Activated naive CD4-positive, alpha-beta T cell treated with anti-CD3 and anti-CD28 coated beads, Interleukin-2, amount 50 U/mL, for 16 hours (primary cell): ENCODE data around the gene IRF5.

Experiments used
- DNase-seq: peaks from one replicate; pipeline ENCODE4 v3.0.0-alpha.2; 2020

The IRF5 gene, protein sequence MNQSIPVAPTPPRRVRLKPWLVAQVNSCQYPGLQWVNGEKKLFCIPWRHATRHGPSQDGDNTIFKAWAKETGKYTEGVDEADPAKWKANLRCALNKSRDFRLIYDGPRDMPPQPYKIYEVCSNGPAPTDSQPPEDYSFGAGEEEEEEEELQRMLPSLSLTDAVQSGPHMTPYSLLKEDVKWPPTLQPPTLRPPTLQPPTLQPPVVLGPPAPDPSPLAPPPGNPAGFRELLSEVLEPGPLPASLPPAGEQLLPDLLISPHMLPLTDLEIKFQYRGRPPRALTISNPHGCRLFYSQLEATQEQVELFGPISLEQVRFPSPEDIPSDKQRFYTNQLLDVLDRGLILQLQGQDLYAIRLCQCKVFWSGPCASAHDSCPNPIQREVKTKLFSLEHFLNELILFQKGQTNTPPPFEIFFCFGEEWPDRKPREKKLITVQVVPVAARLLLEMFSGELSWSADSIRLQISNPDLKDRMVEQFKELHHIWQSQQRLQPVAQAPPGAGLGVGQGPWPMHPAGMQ

DNA sequence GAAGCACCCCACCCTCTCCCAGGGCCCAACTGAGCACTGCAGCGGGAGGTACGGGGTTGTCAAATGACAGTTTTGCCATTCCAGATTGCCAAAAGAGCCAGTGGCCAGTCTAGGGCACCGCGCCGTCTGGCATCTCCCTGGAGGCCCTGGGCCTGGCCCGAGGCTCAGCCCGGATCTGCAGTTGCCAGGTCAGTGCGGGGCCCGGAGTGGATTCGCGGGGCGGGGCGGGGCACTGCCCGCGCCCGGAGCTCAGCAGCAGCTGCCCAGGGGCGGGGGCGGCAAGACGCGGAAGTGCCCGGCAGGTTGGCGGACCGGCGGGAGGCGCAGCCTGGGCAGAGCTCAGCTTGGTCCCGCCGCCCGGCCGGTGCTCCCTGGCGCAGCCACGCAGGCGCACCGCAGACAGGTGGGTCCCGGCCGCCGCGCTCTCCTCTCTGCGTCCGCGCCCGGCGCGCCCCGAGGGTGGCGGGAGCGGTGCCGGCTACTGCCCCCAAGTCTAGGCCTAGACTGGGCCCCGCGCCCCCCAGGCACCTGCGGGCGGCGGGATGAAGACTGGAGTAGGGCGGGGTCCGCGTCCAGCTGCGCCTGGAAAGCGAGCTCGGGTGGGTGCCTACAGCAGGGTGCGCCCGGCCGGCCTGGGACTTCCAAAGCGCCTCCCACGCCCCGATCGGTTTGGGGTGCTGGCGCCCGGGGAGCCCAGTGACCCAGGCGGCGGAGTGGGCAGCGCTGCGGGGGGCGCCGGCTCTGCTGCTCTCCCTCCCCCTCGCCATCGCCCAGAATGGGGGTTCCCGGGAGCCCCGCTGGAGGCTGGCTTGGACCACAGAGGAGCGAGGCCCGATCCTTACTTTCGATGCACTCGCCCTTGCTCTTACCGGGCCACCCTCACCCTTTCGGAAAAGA lies at the start of gene IRF5:
TSS of gene IRF5 (plus strand) at position 281 of the 897 bp plus-strand sequence. CDS start 4,155 bp downstream, outside the sequence.
- no peak for DNase-seq

DNA sequence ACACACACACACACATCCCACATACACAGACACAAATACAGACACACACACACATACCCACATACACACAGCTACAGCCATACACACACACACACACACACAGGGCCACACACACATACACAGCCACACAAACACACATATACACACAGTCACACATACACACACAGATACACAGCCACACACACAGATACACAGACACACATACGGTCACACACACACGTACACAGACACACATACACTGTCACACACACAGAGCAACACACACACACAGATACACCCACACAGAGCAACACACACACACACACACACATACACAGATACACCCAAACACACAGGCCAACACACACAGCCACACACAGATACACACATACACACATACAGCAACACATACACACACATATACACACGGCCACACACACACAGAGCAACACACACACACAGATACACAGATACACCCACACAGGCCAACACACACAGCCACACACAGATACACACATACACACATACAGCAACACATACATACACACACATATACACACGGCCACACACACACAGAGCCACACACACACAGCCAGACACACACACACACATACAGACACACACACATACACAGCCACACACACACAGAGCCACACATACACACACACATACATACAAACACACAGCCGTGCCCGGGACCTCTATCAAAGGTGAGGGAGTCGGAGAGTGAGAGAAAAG lies 49.5 kb upstream of the IRF5 start:
- DNase-seq: no peak

DNA sequence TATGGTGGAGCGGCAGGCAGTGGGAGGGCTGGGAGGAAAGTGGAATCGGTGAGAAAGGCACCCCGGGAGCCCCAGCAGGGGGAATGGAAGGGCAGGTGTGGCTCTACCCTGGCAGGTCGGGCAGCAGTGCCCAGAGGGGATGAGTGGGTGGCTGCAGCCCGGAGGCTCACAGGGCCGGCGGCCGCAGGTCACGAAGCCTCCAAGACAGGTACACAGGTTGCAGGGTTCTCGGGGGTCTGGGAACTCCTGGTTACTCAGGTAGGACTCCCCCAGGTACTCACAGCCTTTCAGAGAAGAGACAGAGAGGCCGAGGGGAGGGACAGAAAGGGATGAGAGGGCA lies 49.0 kb upstream of the IRF5 start:
- no peak for DNase-seq

DNA sequence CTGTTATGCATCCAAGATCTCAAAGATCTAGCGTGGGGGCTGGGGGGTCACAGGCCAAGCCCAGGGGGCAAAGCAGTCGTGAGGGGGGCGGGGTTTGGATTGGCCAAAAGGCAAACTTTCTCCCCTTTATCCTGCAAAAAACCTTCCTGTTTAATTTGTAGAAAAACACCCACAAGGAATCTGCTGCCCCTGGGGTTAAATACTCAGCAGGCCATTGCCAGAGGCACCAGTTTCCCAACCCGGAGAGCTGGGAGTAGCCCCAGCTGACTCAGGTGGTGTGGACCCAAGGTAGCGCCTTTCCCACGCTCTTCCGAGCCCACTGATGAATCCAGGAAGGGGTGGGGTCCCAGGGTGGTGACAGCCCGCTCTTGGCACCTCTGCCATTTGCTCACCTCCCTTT lies 48.6 kb upstream of the IRF5 start:
- no peak for DNase-seq

DNA sequence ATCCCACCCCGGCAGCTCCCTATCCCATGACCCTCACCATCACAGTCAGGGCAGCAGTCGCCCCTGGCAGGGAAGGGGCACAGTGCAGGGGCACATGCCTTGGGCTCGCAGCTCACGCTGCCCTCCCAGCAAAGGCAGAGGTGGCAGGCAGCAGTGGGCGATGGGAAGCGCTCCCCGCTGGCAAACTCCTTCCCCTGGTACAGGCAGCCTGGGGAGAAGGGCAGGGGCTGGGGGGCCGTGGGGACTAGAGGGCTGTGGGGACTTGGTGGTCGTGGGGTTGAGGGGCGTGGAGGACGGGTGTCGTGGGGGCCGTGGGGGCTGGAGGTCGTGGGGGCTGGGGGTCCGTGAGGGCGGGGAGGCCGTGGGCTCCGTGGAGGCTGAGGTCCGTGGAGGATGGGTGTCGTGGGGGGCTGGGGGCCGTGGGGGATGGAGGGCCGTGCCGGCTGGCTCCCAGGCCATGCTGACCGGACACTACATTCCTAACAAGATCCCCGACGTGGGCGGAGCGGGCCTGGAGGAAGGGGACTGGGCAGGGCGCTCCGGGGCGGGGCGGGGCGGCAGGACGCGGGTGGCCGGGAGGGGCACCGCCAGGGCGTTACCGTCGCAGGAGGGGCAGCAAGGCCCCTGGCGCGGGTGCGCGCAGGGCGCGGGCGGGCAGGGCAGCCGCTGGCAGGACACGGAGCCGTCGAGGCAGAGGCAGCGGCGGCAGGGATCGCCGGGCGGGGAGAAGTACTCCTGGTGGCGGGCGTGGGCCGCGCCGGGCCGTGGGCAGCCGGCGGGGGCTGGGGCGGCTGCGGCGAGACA lies 47.2 kb upstream of the IRF5 start:
- no peak for DNase-seq

DNA sequence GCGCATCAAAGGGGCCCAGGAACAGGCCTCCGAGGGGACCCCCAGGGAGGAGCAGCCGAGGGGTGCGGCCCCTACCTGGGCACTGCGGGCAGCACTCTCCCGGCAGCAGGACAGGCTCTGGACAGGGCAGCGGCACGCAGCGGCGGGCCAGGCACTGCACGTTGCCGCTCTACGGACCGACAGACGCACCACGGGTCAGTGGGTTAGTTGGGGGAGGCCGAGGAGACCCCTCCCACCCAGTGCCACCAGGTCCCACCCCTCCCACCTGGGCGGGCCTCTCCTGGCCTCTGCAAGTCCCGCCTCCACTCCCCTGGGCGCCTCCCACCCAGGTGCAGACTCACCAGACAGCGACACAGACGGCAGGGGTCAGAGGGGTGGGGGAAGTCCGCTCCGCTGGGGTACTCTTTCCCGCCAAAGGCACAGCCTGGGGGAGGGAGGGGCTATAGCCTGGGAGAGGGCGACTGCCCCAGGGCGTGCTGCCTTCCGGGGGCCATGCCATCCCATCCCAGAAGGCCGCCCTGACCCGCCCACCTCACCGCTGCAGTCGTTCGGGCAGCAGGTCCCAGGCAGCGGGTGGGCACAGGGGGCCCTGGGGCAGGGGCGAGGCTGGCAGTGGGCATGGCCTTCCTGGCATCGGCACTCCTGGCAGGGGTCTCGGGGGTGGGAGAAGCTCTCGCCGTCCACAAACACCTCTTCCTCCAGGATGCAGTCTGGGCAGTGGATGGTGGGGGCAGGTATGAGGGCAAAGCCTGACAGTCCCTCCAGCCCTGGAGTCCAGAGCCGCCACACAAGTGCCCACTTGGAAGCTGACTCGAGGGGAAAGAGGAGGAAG lies 46.4 kb upstream of the IRF5 start:
- peak; percentile 35 for DNase-seq

DNA sequence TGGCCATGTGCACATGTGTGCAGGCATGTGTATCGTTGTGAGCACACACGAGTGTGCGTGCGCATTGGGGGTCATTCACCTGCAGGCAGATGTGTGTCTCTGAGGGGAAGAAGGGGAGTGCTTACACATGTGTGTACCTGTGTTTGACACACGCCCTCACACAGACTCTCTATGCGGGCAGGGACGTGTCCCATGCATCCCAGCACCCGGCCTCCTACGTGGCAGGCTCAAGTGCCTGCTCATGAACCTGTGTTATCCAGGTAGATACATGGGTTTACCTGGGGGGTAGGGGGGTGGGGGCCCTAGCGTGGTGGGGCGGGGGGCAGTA lies 45.8 kb upstream of the IRF5 start:
- no peak for DNase-seq

DNA sequence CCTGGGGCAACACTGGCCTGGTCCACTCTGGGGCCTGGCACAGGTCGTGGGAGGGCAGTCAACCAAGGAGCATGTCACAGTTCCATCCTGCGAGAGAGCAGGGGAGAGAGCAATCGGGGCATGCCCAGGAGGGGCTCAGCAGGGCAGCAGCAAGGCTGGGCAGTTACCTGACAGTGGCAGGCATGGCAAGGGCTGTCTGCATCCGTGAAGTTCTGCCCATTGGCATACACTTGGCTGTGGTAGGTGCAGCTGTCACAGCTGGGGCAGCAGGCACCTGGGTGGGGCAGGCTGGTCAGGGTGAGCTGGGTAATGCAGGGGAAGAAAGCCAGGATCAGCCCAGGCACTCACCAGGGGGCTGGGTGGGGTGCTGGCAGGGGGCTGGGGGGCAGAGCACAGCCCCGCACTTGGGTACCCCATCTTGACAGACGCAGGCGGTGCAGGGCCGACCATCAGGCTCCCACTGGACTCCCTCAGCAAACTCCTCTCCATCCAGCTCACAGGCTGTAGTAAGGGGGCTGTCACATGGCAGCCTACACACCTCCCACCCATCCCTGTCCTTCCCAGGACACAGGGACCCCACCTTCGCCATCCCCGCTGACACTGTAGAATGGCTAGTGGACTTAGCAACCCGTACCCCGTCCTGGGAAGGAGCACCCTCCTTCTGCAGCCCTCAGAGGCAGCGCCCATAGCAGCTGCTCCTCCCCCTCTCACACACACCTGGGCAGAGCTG lies 45.0 kb upstream of the IRF5 start:
- DNase-seq: no peak

DNA sequence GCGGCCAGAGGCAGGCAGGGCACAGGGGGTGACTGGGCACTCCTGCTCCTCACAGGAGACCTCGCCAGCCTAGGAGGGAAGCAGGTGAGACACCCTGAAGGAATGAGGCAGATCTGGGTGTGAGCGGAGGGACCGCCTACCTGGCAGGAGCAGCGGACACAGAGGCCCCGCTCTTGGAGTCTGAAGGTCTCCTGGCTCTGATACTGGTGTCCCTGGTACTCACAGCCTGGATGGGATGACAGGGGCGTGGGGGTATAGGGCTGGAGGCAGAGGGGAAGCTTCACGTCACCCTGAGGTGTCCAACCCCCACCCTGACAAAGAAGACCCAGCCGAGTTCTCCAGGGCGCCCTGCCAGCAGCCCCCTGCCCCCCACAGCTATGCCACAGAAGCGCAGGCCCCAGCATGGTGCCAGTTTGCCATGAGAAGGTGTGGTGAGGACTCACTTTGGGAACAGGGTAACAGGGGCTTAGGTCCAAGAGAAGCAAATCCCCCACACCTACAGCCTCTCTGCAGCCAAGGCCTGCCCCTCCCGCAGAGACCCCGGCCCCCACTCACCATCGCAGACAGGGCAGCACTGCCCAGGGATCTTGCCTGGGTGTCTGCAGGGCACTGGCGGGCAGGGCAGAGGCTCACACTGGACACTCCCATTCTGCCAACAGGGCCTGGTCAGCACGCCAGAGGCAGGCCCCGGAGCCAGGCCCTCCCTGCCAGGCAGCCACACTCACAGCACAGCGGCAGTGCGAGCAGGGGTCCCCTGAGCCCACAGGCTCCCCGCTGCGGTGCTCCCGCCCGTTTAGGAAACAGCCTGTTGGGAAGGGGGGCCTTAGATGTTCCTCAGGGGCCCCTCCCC lies 44.3 kb upstream of the IRF5 start:
- DNase-seq: no peak

DNA sequence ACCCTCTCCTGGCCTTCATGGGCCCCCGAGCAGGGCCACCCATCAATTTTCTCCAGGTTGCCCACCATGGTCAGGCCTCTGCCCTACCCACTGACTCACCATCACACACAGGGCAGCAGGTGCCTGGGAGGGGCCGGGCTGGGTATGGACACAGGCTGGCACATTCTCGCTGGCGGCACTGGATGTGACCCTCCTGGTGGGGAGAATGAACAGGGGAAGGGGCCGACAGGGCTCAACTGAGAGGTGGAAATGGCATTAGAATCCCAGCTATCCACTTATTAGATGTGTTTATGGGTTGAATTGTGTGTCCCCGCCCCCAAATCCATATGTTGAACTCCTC lies 43.7 kb upstream of the IRF5 start:
- no peak for DNase-seq

DNA sequence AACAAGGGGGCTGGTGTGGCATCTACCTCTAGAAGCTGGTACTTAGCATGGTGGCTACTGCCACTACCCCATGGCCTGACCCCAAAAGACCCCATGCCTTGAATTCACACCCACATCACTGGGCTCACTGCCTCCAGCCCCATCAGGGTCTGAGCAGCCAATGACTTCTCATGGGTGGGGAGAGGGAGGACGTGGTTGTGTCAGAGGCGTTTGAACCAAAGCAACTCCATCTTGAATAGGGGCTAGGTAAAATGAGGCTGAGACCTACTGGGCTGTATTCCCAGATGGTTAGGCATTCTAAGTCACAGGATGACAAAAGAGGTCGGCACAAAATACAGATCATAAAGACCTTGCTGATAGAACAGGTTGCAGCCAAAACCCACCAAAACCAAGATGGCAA lies 42.4 kb upstream of the IRF5 start:
- DNase-seq: no peak

DNA sequence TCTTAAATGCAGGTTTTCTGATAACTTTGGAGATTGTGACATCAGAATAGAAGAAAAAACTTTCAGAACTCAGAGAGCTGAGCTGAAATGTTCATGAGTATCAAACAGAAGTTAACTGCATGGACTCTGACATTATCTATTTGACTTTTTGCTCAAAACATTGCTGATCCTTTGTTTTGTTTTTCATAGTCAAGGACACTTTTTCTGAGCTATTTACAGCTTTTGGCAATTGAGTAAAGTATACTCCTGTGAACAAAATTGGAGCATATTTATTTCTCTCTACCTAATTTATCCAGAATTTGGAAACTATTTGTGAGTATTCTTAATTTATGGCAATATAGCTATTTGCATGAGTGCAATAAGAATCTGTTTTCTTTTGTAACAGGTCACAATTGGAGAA lies 38.3 kb upstream of the IRF5 start:
- DNase-seq: no peak

DNA sequence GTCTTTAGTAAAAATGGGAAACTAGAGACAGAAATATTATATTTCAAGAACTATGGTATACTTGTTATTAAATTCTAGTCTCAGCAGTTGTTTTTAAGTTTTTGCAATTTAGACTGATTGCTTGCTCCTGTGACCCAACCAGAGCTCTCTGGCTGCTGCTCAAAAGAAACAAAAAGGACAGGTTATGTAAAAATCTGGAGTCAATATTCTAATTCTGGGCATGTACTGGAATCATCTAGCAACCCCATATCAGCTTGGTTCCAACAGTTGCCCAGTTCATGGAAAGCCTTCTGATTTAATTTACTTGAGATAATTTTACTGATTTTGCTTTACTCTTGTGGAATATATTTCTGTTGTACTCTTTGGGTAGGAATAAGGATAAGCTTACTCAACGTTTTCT lies 37.5 kb upstream of the IRF5 start:
- DNase-seq: no peak

DNA sequence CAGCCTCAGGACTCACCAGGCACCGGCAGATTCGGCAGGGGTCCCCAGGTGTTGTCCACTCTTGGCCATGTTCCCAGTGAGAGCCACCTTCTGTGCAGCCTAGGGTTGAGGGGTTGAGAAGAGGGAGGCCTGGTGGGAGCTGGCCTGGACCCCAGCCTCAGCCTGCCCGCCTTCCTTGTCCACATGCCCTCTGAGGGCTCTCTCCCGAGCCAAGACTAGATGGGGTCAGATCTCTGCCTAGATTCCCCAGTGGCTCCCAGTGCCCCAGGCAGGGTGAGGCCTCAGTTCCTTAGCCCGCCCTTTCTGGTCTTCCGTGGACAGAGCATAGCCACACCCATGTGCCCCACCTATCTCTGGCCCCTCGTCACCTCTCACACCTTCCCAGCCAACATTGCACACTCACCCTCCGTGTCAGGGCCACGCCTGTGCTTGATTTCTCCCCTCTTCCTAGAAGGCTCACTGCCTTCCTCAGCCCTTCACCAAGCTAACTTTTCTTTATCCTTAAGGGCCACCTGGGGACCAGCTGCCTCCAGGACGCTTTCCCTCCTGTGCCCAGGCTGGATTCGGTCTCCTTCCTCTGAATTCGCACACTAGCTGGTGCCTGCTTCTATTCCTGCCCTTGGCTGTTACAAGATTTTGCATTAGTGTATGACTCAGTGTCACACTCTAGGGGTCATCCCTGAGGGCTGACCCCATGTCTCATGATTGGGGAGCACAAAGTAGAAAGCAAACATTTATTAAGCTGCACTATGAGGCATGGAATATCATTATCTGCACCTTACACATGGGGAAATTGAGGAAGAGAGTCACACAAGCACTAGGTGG lies 34.8 kb upstream of the IRF5 start:
- no peak for DNase-seq

DNA sequence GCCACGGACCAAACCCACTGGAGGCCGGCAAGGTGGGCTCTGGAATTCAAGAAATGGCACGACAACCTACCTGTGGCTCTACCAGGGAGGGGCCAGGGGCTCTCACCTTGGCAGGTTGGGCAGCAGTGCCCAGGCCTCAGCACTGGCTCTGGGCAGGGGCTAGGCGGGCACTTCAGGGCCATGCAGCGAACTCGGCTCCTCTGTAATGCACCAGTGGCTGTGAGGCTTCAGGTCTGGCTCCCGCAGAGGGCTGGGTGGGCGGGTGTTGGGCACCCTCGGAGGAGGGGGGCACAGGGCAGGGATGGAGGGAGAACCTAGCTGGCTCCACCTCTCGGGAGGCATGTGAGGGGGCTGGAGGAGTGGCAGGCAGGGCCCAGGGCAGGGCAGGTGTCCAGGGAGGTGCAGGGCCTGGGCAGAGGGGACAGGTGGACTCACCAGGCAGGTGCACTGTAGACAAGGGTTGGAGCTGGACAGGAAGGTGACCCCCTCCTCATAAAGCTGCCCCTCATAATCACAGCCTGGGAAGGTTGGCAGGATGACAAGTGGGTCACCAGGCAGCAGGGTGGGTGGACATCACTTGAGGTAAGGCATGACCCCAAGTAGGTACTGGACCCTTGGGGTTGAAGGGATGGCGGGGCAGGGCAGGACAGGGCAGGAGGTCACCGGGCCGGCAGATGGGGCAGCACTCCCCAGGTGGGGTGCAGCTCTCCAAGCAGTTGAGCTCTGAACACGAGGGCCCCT lies 33.9 kb upstream of the IRF5 start:
- no peak for DNase-seq

DNA sequence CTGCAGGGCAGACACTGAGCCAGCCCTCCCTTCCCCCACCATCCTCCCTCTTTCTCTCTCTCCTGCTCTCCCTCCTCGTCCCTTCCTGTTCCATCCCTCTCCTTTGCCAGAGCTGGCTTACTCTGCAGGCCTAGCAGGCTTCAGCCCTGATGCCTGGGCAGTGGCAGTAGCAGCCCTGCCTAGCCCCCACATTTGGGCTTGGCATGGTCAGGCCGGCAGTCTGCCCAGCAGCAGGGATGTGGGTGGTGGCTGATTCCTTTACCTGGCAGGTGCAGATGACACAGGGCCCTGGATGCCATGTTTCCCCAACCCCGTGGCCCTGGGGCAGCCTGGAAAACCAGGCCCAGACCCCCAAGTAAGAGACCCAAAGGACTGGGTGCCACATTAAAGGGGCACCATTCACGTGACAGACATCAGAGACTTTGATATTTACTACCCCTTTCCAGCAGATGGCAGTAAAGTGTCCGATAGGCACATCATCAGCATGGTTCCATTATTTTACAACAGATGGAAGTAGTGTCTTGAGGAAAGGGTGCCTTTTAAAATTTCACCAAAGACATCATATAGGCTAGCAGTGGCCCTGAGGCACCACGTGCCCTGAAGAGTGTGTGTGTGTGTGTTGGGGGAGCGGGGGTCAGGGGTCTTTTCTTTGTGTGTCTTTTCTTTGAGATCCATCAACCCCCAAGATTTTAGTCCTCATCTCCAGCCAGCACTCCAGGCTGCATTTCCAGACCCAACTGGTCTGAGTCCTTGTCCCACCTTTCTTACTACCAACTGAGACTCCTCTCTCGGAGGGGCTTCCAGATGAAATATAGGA lies 33.1 kb upstream of the IRF5 start:
- DNase-seq: no peak

DNA sequence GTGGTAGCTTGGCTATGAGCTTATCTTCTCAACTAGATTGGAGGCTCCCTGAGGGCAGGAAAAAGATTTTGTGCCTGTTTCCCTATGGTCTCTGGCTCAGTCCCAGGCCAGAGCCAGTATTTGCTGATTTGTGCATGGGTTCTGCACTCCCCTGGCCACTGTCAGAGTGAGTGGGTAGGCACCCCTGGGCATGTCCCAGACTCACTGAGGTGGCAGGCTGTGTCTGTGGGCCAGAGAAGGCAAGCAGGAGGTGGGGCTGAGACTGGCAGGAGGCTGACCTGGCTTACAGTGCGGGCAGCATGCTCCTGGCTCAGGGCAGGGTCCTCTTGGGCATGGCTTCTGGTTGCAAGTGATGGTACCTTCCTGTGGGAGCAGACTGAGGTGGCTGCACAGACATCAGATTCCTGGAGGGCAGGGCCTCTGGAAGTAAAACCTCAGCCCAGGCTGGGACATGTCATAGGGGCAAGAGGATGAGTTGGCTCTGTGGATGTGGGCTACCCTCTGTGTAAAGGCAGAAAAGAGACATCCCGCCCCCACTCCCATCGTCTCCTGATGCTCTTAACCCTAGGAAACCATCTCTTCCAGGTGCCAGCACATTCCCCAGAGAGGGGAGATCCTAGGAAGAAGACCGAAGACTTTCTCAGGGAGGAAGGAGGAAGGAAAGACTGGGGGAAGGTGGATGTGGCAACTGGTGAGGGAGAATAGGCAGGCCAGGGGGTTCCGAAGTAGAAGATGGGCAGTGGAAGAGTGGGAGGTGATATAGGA lies 31.5 kb upstream of the IRF5 start:
- no peak for DNase-seq
